Fibroblast of the conjunctiva (primary cell): ENCODE data around the gene SENP8.
"Not testable (repeated sequence)": the region's sequence is repeated elsewhere in the genome, so short reads cannot be mapped to it uniquely, and the experiment has no call there.

Experiments used
- DNase-seq: peaks from one replicate; pipeline ENCODE4 v3.0.0-alpha.2; 2010; ENCODE audit warnings: low read depth

The SENP8 gene

GRCh38 chr15:72155635-72156616 is 37.7 kb downstream of the SENP8 start:
- peak; percentile 74 for DNase-seq

- no peak for DNase-seq
These were observed 38.7 kb downstream of the SENP8 start for GRCh38 chr15:72156928-72157327.

GRCh38 chr15:72160696-72161245 is 42.6 kb downstream of the SENP8 start:
- DNase-seq, result no peak

- DNase-seq, result no peak
These were observed 43.3 kb downstream of the SENP8 start for GRCh38 chr15:72161361-72162132.

- no peak for DNase-seq
These were observed 44.4 kb downstream of the SENP8 start for GRCh38 chr15:72162569-72162968.

GRCh38 chr15:72163719-72164118 is 45.5 kb downstream of the SENP8 start:
- no peak for DNase-seq

GRCh38 chr15:72166716-72167417 is 48.7 kb downstream of the SENP8 start:
- no peak for DNase-seq

- DNase-seq, result no peak
These were observed 49.2 kb downstream of the SENP8 start for GRCh38 chr15:72167445-72167844.

- no peak for DNase-seq
These were observed 50.1 kb downstream of the SENP8 start for GRCh38 chr15:72168131-72168807.

- no peak for DNase-seq
These were observed 50.6 kb downstream of the SENP8 start for GRCh38 chr15:72168808-72169190.

GRCh38 chr15:72169236-72169920 is 51.2 kb downstream of the SENP8 start:
- DNase-seq, result no peak

GRCh38 chr15:72169921-72170611 is 51.9 kb downstream of the SENP8 start:
- DNase-seq, result no peak

GRCh38 chr15:72170691-72171090 is 52.5 kb downstream of the SENP8 start:
- DNase-seq, result no peak

GRCh38 chr15:72171978-72172377 is 53.8 kb downstream of the SENP8 start:
- DNase-seq, result not testable (repeated sequence)

- no peak for DNase-seq
These were observed 54.6 kb downstream of the SENP8 start for GRCh38 chr15:72172796-72173195.

- no peak for DNase-seq
These were observed 55.2 kb downstream of the SENP8 start for GRCh38 chr15:72173401-72173800.

- no peak for DNase-seq
These were observed 55.8 kb downstream of the SENP8 start for GRCh38 chr15:72173864-72174550.

- DNase-seq, result no peak
These were observed 56.5 kb downstream of the SENP8 start for GRCh38 chr15:72174551-72175165.
